GM12875 (cell line): ENCODE data around the gene SCOC.

Source experiments
- H3K4me3 ChIP-seq: one replicate; pipeline ENCODE4 v1.5.1; 2011; ENCODE audit warnings: low read depth, low read length, control low read depth
- CTCF ChIP-seq: IDR thresholded peaks from 2 replicates; pipeline ENCODE4 v1.5.1; 2011; ENCODE audit warnings: low read depth, mild to moderate bottlenecking, control low read depth, inconsistent platforms, low read length, moderate library complexity, borderline replicate concordance; ENCODE audit not compliant: insufficient read depth

The SCOC gene

DNA sequence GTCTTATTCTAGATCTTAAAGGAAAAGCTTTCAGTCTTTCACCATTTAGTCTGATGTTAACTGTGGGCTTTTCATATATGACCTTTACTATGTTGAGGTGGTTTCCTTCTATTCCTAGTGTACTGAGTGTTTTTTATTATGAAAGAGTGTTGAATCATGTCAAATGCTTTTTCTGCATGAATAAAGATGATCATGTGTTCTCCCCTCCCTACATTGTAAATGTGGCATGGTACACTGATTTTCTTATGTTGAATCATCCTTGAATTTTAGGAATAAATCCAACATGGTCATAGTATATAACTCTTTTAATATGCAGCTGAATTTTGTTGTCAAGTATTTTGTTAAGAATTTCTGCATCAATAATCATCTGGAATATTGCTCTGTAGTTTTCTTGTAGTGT is 49.7 kb downstream of the SCOC start:
- TF ChIP-seq CTCF: no peak
- no peak overlapping the region for H3K4me3 ChIP-seq

- TF ChIP-seq CTCF: no peak
- peak overlapping the region; percentile 52 for H3K4me3 ChIP-seq
These were observed 53.2 kb downstream of the SCOC start for GRCh38 chr4:140426610-140427105.

- TF ChIP-seq CTCF: peak; percentile 41
- H3K4me3 ChIP-seq: peak within 1 kb of the TSS; percentile 52
These were observed 53.9 kb downstream of the SCOC start, which contains the start of gene CLGN for GRCh38 chr4:140427106-140427918. TSS of gene CLGN (minus strand) at chr4:140427648. CDS start at chr4:140413078, 14,570 bp downstream.

DNA sequence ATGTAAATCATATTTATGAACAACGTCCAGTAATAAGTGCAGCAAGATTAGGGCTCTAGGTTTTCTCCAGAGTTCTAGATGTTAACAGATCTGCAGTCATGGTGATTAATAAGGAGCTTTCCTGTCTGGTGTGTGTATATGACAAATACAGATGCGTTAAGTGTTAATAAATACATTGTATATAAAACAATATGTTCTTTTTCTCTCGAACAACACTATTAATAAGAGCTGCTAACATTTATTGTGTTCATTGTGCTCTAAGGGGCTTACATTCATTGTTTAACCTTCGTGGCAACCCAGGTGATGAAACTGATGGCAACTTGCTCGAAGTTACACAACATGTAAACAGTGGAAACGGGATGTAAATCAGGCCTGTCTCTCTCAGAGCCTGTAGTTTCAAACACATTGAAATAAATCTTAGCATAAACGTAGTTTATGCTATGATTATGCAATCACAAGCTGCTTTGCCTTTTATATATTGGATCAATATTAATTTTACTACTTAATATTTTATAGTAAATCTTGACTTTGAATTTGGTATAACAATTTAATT is 54.5 kb downstream of the SCOC start:
- TF ChIP-seq CTCF: no peak
- H3K4me3 ChIP-seq: no peak overlapping the region
